Brain pericyte (primary cell): ENCODE results near the gene PCNX4.

ENCODE experiments used
- DNase-seq: peaks from one replicate; pipeline ENCODE4 v3.0.0-alpha.2; 2012; ENCODE audit warnings: low read depth, low spot score

The PCNX4 gene

DNA sequence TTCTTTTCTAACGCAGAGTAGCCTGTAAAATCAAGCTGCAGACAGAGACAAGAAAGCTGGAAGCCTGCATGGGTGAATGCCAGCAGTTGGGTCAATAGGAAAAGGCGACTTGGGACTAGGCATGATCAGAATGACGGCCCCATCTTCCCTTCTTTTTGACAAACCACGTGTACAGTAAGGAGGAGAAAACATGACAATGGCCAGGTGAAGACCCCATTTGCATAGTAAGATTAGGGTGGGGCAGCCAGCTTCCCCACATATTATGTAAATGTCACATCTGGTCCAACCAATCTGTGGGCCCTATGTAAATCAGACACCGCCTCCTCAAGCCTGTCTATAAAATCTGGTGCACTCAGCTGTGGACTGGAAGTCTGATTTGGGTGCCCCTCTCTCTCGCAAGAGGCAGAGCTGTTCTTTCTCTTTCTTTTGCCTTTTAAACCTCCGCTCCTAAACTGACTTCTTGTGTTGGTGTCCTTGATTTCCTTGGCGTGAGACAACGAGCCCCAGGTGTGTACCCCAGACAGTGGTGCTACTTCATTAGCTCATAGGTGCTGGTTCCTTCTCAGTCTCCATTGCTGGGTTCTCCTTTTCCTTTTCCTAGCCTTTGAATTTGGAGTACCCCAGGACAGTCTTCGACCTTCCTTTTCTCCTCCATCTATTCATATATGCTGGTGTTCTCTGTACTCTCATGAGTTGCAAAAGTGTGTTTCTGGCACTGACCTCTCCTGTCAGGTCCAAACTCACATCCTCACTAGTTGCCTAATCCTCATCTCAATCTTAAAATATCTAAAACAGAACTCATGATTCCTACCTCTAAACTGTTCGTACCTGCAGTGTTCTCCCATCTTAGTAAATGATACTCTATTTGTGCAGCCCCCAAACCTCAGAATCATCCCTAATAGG, 82.9 kb downstream of the PCNX4 start:
- DNase-seq = no peak

DNA sequence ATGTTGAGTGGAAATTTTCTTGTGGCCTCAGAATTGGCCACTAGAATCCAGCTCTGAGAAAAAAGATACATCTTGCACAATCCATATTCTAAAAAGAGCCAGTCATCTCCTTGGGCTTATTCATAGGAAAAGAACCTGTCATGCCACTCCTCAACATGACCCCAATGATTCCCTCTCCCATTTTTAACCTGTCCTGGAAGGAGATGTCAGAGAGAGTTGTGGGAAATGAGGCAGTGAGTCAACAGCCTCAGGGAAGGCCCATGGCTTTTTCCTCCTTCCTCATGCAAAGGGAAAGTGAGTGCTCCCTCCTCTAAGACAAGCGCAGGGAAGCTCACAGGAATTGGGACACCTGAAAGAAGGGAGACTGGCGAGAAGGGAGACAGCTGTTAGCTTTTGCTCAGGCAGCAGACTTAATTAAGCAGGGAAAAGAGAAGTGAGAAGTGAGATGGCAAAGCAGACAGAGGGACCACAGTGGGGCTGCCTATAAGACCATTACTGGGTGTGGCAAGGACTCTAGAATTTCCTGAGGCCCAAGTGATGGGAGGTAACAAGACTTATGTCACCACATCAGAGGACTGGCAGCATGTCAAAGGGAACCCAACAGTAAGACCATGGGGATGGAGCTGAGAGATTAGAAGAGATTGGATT, 83.7 kb downstream of the PCNX4 start:
- no peak for DNase-seq

DNA sequence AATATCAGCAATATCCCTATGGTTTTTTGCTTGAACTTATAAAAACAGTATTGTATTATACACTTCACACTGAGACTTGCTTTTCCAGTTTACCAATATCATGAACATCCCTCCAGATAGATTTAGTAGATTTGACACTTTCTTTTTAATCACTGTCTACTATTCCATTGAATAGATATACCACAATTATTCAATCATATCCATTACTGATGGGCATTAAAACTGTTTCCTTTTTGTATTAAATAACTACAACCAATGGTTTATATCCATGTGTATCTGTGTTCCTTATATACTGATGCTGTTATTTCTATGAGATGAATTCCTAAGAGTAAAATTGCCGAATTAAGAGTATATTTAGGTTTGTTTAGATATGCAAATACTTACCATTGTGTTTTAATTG, 86.4 kb downstream of the PCNX4 start:
- DNase-seq = no peak

DNA sequence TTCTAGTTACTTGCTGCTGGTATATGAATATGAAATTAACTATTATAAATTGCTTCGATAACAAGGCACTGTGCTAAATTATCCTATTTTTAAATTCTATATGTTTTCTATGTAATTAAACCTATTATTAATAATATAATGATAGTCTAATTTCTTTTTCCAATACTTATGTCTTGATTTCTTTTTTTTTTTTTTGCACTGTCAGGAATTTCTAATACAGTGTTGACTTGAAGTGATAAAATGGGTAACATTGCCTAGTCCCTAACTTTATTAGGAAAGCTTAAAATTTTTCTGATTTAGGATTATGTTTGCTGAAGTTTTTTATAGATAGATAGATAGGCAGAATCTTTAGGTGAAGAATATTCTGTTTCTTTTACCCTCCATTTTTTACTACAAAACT, 87.1 kb downstream of the PCNX4 start:
- DNase-seq = no peak

DNA sequence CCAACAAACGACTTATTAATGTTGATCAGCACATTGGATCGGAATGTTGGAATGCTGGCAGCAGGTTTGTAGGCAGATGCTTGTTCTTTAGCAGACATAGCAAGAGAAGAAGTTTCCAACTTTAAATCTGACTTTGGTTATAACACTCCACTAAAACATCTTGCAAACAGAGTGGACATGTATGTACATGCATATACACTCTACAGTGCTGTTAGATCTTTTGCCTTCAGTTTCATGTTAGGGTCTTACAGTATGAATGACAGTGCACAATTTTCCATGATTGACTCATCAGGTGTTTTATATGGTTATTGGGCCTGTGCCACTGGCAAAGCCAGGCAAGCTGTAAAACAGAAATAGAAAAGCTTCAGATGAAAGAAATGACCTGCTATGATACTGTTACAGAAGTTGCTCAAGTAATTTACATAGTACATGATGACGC, 87.7 kb downstream of the PCNX4 start:
- DNase-seq = no peak

DNA sequence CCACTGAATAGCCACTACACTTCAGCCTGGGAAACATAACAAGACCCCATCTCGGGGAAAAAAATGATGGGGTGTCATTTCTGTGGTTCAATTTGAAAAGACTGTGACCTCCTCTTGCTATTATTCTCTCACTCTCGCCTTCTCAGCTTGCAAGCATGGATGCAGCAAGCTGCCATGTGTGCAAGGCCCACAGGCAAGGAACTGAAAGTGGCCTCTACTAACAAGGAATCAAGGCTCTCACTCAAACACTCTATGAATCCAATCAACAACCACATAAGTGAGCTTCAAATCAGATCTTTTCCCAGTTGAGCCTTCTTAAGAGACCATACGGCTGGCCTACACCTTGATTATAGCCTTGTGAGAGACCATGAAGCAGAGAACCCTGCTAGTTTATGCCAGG, 91.4 kb downstream of the PCNX4 start:
- no peak for DNase-seq

DNA sequence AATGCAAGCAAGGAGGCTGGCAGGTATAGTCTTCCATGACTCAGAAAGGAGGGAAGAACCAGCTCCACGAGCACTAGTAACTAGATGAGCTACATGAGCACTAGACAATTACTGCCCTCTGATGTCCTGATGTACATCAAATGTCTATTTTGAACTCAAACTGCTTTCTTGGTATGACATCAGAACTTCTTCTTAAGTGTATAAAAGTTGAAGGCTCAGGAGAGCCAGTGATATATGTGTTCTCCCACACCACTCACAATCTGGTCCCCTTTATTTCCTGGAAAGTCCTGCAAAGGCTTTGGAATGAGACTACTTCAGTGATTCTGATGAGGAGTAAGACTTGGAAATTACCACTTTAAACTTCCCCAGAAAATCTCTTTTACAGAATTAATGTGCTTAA, 92.0 kb downstream of the PCNX4 start:
- DNase-seq = no peak

DNA sequence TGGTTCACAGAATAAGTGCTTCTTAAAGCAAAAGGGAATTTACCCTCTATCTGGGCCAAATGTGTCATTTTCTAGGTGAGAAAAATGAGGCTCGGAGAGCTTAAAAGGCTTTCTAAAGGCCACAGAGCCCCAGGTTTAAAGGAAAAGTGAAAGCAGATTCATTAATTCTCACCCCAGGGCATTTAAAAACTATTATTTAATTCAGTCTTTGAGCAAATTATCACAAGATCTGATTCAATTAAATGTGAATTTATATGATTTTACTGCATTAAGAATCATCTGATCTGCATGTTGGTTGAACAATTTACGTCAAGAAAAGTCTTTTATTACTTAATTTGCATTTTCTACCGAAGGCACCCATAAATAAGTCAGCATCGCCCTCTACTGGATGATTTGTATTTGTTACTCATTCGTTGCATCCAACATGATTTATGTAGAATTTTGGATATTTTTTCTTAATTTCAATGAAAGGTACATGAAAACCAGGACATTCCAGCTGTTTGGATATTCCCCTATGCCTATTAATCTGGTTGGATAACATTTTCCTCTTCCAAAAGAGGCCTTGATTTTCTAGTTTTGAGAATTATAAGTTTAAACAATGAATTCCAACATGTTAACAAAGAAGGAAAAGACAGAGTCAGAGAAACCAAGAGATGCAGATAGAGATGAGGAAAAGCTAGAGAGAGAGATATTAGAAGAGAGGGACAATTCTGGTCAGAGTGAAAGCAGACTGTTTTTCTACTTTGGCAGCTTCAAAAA, 92.6 kb downstream of the PCNX4 start:
- DNase-seq = no peak

DNA sequence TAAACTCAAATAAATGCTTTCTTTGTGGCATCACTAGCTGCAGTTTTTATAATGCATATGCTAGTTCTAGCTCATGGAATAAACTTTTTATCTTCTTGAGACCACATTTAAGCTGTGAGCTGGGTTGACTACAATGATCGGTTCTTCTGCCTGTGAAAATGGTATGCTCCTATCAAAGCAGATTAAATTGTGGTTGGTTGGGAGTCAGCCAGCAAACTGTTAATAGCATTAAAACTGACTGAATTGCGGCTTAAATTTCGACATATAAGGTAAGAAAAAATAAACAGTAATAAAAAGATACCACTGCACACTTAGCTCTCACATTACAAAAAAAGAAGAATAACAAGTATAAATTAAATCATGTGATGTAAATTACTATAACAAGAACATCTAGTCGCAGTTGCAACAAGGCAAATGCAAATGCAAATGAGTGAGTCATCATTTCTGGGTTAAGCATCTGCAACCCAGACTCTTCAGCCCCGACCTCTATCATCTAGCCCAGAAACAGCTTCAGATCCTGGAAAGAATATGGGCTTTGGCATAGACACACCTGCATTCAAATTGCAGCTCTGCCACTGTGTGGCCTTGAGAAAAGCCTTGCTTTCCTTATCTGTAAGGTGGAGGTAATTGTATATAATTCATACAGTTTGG, 93.3 kb downstream of the PCNX4 start:
- no peak for DNase-seq

DNA sequence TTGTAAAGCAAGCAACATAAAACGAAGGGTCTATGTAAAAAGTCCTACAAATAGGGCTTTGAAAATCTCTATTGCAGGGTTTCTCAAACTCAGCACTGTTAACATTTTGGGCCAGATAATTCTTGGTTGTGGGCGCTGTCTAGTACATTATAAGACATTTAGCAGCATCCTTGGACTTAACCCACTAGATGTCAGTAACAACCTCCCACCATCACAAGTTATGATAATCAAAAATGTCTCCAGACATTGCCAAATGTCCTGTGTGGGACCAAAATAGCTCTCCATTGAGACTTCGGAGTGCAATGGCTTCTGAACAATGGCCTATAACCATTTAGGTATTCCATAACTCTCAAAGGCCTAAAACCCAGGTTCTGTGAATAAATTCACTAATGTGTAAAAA, 96.4 kb downstream of the PCNX4 start:
- DNase-seq = no peak

DNA sequence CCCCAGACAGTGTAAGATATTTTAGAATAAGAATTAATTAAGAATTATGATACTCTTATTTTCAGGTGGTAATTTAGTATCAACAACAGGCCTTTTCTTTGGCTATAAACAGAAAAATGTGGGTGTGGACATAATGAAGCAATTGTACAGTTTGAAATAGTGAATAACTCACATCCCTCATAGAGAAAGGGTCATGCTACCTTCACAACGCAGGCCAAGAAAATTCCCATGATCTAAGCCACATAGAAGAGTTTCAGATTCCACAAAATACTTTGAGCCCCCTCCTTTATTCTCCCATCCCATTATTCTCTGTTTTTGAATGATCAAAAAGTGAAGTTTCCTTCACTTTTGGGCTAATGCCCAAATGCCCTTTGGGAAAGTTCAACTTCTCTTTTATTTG, 97.0 kb downstream of the PCNX4 start:
- DNase-seq = no peak

DNA sequence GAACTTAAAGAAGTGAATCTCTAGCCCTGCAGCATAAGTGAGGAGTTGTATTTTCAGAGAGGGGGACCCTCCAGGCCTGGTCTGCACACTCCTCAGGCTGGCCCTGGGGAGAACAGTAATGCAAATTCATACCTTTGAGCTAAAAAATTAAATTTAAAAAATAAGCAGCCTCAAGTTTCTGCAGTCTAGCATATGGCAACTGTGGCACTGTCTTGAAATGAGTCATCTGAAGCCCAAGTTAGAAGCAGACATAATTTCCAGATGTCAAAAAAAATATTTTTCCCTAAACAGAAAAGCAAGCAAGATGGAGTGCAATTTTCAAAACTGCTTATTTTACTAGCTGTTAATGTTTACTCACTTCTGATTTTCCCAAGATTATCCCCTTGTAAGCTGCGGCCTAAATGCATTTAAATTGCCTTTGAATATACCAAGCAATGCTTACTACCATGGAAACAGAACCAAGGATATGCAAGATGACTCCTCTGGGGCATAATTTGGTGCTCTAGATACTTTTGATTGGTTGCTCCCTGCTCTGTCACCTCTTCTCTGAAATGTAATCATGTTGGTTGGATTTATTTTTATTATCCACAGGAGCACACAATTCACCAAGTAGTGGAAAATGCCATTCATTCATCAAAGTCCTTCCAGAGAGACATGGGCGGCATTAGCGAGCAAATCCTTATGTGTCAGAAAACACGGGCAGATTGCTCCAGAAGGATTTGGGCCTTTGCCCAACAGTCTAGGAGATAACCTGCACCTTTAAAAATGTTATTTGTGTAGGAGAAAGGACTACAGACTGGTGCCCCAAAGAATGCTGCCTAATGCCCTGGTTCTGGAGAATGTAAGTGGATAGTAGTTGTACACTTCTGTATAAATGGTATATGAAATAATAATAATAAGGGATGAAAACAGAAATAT, 98.5 kb downstream of the PCNX4 start:
- DNase-seq = no peak

DNA sequence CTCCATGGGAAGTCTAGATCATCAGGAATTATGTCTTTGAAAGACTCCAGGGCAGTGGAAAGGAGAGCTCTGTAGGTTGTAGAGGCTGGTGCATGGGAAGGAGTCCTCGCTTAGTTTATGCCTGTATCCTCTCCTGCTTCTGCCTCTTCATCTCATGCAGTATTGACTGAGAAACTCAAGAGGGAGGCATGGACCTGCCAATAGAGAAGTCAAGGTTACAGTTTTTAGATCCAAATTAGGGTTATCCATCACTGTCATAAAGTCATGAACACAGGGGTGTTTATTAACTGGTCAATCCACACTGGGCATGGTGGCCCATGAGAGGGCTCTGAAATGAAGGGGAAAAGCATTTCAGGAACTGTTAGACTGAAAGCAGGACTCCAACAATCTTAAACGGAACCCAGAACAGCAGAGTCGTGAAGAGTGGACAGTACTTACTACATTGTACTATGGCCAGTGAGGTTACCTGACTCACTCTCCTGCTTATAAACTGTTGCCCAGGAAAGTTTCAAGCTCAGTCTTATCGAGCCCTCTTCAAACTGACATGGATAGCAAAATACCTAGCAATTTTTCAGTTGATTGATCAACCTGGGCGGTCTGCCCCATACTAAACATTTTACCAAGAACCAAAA, 103.6 kb downstream of the PCNX4 start:
- DNase-seq = no peak

DNA sequence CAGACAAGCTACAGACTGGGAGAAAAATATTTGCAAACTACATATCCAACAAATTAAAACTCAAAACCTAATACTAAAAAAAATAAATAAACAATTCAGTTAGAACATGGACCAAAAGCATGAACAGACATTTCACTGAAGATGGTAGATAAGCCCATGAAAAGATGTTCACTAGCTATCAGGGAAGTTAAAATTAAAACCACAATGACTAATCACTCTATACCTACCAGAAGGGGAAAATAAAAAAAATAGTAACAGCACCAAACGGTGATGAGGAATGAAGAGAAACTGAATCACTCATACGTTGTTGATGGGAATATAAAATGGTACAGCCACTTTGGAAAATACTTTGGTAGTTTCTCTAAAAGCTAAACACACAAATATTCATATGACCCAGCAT, 104.6 kb downstream of the PCNX4 start:
- no peak for DNase-seq

DNA sequence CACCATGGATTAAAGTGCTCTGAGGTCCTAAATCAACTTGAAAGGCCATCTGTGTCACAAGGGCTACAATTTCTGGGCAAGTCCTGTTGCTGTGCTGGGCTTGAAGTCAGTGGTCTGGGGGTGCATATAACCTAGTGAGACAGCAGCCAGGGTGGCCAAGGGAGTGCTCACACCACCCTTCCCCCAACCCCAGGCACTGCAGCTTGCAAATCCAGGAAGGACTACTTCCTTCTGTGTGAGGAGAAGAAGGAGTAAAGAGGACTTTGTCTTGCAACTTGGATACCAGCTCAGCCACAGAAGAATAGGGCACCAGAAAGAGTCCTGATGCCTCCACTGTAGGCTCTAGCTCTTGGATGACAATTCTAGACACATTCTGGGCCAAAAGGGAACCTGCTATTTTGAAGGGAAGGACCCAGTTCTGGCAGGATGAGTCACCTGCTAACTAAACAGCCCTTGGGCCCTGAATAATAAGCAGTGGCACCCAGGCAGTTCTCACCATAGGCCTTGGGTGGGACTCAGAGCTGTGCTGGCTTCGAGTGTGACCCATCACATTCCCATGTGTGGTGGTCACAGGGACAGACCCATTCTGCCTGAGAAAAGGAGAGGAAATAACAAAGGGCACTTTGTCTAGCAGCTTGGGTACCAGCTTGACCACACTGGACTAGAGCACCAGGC, 106.0 kb downstream of the PCNX4 start:
- no peak for DNase-seq

DNA sequence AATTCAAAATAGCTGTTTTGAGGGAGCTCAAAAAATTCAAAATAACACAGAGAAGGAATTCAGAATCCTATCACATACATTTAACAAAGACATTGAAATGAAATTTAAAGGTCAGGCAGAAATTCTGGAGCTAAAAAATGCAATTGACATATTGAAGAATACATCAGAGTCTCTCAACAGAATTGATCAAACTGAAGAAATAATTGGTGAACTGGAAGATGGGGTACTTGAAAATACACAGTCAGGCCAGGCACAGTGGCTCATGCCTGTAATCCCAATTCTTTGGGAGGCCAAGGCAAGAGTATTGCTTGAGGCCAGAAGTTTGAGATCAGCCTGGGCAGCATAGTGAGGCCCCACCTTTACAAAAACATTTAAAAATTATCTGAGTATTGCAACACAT, 107.6 kb downstream of the PCNX4 start:
- no peak for DNase-seq

DNA sequence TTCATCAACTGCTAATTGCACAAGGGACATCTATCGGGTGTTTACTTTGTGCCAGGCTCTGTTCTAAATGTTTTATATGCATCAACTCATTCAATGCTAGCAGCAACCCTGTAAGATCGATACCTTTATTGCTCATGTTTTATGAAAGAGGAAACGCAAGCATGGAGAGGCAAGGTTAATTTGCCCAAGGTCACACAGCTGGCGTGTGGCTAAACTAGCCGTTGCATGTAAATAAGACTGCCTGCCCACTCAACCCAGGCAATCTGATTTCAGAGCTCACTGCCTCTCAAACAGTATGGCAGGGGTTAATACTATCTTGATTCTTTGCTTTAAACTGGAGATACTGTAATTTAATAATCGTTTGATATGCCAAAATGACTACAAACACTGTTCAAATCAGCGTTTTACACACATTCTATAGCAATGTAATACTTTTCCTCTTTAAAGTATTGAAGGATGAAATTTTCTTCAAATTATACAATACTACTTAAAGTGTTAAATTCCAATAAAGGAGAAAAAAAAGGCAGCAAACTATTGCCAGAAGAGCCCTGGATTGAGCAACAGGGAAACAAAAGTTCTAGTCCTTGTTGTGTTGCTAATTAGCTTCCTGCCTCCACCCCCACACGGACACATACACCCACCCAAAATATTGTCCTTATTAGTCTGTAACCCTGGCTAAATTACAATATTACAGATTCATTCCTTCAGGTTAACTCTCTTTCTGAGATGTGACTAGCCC, 112.5 kb downstream of the PCNX4 start:
- no peak for DNase-seq

DNA sequence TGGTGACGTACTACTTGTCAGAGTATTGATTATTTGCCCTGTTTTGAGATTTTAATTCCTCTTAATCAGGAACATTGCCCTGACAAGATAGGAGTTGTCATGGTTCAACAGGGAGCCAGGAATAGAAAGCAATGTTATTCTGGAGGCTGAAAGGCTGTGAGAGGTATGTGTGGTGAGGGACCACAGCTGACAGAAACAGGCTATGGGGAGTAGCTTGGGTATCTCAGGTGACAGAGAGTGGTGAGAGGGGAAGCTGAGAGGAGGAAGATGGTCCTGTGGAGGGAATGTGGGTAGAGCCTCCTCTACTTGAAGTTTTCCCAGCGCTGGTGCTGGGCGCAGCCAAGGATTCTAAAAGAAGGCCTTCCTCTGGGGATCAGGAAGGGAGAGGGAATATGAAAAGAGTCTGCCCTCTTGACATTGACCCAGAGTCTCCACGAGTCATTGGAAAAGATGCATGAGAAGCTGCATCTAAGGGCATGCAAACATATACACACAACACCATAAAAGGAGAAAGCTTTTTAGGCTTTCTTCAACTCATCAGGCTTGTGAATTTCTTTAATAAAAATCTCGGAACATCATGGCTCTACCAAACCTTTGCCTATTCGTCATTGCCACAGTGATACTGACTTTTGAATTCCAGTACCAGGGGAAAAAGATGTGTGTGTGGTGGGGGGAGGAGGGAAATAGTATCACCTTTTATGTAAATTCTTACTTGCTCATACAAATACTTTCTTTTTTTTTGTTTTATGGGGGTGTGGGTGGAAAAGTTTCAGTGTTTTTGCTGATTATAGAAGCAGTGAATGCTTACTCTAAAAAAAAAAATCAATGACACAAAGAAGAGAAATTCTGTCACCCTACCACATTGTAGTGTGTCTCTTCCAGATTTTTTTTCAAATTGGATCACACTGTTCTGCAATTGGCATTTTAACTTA, 113.4 kb downstream of the PCNX4 start:
- DNase-seq = no peak
